Measurements from ENCODE around the gene GZMA. TPM values are rescaled to one million over a fixed set of nuclear protein-coding genes. Genes with fewer than 3 reads are reported as not detected.

The GZMA gene
- total RNA-seq, 1 donor from 2014 or later: 1.7 TPM

Other genes starting within 250 kb of the GZMA start
- gene ESM1, start 117.1 kb upstream of the GZMA start, total RNA-seq: 0.19 TPM
- 0.41 TPM for gene GZMK, start 78.4 kb upstream of the GZMA start, total RNA-seq
- 7.4 TPM for gene GPX8, start 57.5 kb downstream of the GZMA start, total RNA-seq
- gene CDC20B, start 70.5 kb downstream of the GZMA start, total RNA-seq: not detected
- gene MCIDAS, start 124.7 kb downstream of the GZMA start, total RNA-seq: not detected
- gene CCNO, start 131.0 kb downstream of the GZMA start, total RNA-seq: not detected
- gene DHX29, start 205.0 kb downstream of the GZMA start, total RNA-seq: 19.8 TPM
- gene MTREX, start 205.3 kb downstream of the GZMA start, total RNA-seq: 61.4 TPM